Breast epithelium (tissue), 4 donors: ENCODE measurements around the gene PPM1L. TPM values are rescaled to one million over a fixed set of nuclear protein-coding genes. Genes with fewer than 3 reads are reported as not detected.

Experiments
- DNase-seq, 2 donors: peaks; one replicate each; pipeline ENCODE4 v3.0.0-alpha.2; 2019; ENCODE audit warnings: low spot score in 2 of 2
- H3K27ac ChIP-seq, 2 donors: fragments of 200-600 bp; sonication (generic) in 1 of 2; one replicate each; pipeline ENCODE4 v1.5.1; 2016 to 2019; ENCODE audit warnings: mild to moderate bottlenecking in 1 of 2
- H3K27me3 ChIP-seq, 2 donors: fragments of 200-600 bp; sonication (generic) in 1 of 2; one replicate each; pipeline versions ENCODE4 v1.5.1 to v1.6.0; 2017 to 2019; ENCODE audit warnings: control low read depth in 1 of 2, mild to moderate bottlenecking in 1 of 2
- H3K36me3 ChIP-seq: fragments of 200-600 bp; one replicate; pipeline ENCODE4 v1.5.1; 2019
- H3K4me1 ChIP-seq, 2 donors: fragments of 200-600 bp; sonication (generic); one replicate each; pipeline ENCODE4 v1.5.1; 2016 to 2019; ENCODE audit warnings: control low read depth in 1 of 2
- H3K4me3 ChIP-seq, 3 donors: fragments of 200-600 bp; sonication (generic); 1 replicate in 2 of 3; 2 replicates in 1 of 3; pipeline ENCODE4 v1.5.1; 2016 to 2019; ENCODE audit warnings: mild to moderate bottlenecking in 3 of 3, moderate library complexity in 2 of 3
- H3K9me3 ChIP-seq, 2 donors: fragments of 200-600 bp; sonication (generic) in 1 of 2; one replicate each; pipeline ENCODE4 v1.5.1; 2016 to 2019; ENCODE audit warnings: control low read depth in 1 of 2
- CTCF ChIP-seq, 3 donors: fragments of 450-650 bp; IDR thresholded peaks; one replicate each; pipeline ENCODE4 v1.5.1; 2016 to 2017; ENCODE audit warnings: antibody characterized with exemption in 3 of 3, mild to moderate bottlenecking in 3 of 3, moderate library complexity in 3 of 3
- POLR2A ChIP-seq: fragments of 450-650 bp; IDR thresholded peaks from one replicate; pipeline ENCODE4 v1.6.1; 2016; ENCODE audit warnings: antibody characterized with exemption, mild to moderate bottlenecking, moderate library complexity
- POLR2AphosphoS5 ChIP-seq, 3 donors: sonication (generic); formaldehyde crosslinking; IDR thresholded peaks; one replicate each; pipeline ENCODE4 v1.6.1; 2017; ENCODE audit warnings: antibody characterized with exemption in 3 of 3
- intact Hi-C: fragments of 100-400 bp; cut with DNase I; formaldehyde crosslinking; loops from one replicate; pipeline ENCODE4 v1.15.1; 2023; ENCODE audit warnings: low total_unique reads
- total RNA-seq, 3 donors: library from RNA; depleted of rRNA; stranded (reverse); fragments of >200 nt; gene quantifications; one replicate each; pipeline ENCODE4 v1.1.0, GENCODE V29; 2016

The PPM1L gene
- total RNA-seq, 3 donors from 2014 or later = 12.8 to 136 (median 24.6) TPM

- Histone ChIP-seq H3K4me3 (peak within 1 kb of the TSS; percentile 84 to 88 (median 85)), H3K9me3 (no peaks in the 10 kb centered on the region), H3K27ac (peak within 1 kb of the TSS; percentile 79 to 89), H3K4me1 (no peaks in the 10 kb centered on the region), H3K27me3 (no peaks in the 10 kb centered on the region), H3K36me3 (peaks cover 8% of the 10 kb centered on the region)
- DNase-seq = no peak
- TF ChIP-seq POLR2A (no peak), CTCF (IDR thresholded peaks at IDR 0.05) (no peak), POLR2AphosphoS5 (IDR thresholded peaks at IDR 0.05) (peak in 1 of 3 donors; percentile 17)
- intact Hi-C loops = no loop called here
These were observed 348.8 kb downstream of the PPM1L start, which contains the start of gene B3GALNT1 for GRCh38 chr3:161104561-161105551. Gene B3GALNT1, minus strand, starts transcription at chr3:161105349. Its CDS starts 18,595 bp downstream, at chr3:161086754.

- intact Hi-C loops = no loop called here
These were observed 351.3 kb downstream of the PPM1L start for GRCh38 chr3:161107311-161107710.

GRCh38 chr3:161108840-161109239 lies 352.8 kb downstream of the PPM1L start:
- TF ChIP-seq CTCF (IDR thresholded peaks at IDR 0.05) (no peak), POLR2A (no peak), POLR2AphosphoS5 (IDR thresholded peaks at IDR 0.05) (no peak)
- H3K36me3 ChIP-seq = no peaks in the 10 kb centered on the region
- H3K9me3 ChIP-seq = no peaks in the 10 kb centered on the region
- no peak overlapping the region for H3K4me3 ChIP-seq
- no peaks in the 10 kb centered on the region for H3K4me1 ChIP-seq
- H3K27ac ChIP-seq = no peak overlapping the region
- intact Hi-C loops = no loop called here
- no peaks in the 10 kb centered on the region for H3K27me3 ChIP-seq
- no peak for DNase-seq

More at GRCh38 chr3:161107311-161107710, 351.3 kb downstream of the PPM1L start:
- no peaks in the 10 kb centered on the region for H3K36me3 ChIP-seq
- TF ChIP-seq CTCF (IDR thresholded peaks at IDR 0.05) = no peak
- TF ChIP-seq POLR2A = no peak
- TF ChIP-seq POLR2AphosphoS5 (IDR thresholded peaks at IDR 0.05) = no peak
- H3K9me3 ChIP-seq = no peaks in the 10 kb centered on the region
- DNase-seq = no peak
- H3K4me3 ChIP-seq = no peak overlapping the region
- H3K27me3 ChIP-seq = no peaks in the 10 kb centered on the region
- no peaks in the 10 kb centered on the region for H3K4me1 ChIP-seq
- H3K27ac ChIP-seq = no peak overlapping the region

- H3K27ac ChIP-seq = no peak overlapping the region
- H3K9me3 ChIP-seq = peaks cover 37 to 41% of the 10 kb centered on the region in 2 donors
- H3K36me3 ChIP-seq = no peaks in the 10 kb centered on the region
- no peaks in the 10 kb centered on the region for H3K27me3 ChIP-seq
- intact Hi-C loops = no loop called here
- no peak overlapping the region for H3K4me3 ChIP-seq
- no peak for DNase-seq
- TF ChIP-seq CTCF (IDR thresholded peaks at IDR 0.05) = no peak
- no peak for TF ChIP-seq POLR2AphosphoS5 (IDR thresholded peaks at IDR 0.05)
- no peak for TF ChIP-seq POLR2A
- H3K4me1 ChIP-seq = no peaks in the 10 kb centered on the region
These were observed 361.6 kb downstream of the PPM1L start for GRCh38 chr3:161117646-161118045.

- TF ChIP-seq POLR2AphosphoS5 (IDR thresholded peaks at IDR 0.05) = no peak
- TF ChIP-seq POLR2A = no peak
- no peak for TF ChIP-seq CTCF (IDR thresholded peaks at IDR 0.05)
- Histone ChIP-seq H3K27me3 (no peaks in the 10 kb centered on the region), H3K27ac (no peak overlapping the region), H3K36me3 (no peaks in the 10 kb centered on the region), H3K4me1 (no peaks in the 10 kb centered on the region), H3K4me3 (no peak overlapping the region), H3K9me3 (peaks cover 19 to 23% of the 10 kb centered on the region in 2 donors)
- intact Hi-C loops = no loop called here
- no peak for DNase-seq
These were observed 370.5 kb downstream of the PPM1L start for GRCh38 chr3:161126495-161126894.
